ENCODE measurements around the gene PHACTR2.

Gene PHACTR2

DNA sequence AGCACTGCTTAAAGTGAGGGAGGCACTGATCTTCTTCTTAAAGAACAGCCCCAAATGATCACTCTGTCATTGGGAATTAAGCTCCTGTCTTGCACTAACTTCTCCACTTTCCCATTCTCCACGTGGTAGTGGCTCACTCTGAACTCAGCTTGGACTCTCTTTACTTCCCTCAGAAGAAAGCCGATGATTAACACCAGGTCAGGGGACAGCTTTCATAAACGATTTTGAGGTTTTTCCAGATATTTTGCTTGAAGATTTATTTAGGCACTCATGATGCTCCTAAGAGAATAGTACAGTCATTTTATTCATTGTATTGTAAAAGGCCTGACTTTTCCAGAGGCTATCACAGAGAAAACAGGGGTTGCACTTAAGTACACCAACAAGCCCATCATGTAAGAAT lies 84.4 kb downstream of the PHACTR2 start:
- ChIA-PET CTCF (interaction anchor here (1.2 to 1.8 kb wide), 3 partner anchors 11 to 15 kb away, joined by 3 to 8 read pairs (median 7); no protein-coding TSS in a partner anchor), POLR2A (no interaction called here)
- TF ChIP-seq, protein P1, sequence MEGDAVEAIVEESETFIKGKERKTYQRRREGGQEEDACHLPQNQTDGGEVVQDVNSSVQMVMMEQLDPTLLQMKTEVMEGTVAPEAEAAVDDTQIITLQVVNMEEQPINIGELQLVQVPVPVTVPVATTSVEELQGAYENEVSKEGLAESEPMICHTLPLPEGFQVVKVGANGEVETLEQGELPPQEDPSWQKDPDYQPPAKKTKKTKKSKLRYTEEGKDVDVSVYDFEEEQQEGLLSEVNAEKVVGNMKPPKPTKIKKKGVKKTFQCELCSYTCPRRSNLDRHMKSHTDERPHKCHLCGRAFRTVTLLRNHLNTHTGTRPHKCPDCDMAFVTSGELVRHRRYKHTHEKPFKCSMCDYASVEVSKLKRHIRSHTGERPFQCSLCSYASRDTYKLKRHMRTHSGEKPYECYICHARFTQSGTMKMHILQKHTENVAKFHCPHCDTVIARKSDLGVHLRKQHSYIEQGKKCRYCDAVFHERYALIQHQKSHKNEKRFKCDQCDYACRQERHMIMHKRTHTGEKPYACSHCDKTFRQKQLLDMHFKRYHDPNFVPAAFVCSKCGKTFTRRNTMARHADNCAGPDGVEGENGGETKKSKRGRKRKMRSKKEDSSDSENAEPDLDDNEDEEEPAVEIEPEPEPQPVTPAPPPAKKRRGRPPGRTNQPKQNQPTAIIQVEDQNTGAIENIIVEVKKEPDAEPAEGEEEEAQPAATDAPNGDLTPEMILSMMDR (IDR thresholded peaks at IDR 0.05; ENCODE audit: control extremely low read depth, extremely low read depth, low read depth, missing control alignments): no peak

DNA sequence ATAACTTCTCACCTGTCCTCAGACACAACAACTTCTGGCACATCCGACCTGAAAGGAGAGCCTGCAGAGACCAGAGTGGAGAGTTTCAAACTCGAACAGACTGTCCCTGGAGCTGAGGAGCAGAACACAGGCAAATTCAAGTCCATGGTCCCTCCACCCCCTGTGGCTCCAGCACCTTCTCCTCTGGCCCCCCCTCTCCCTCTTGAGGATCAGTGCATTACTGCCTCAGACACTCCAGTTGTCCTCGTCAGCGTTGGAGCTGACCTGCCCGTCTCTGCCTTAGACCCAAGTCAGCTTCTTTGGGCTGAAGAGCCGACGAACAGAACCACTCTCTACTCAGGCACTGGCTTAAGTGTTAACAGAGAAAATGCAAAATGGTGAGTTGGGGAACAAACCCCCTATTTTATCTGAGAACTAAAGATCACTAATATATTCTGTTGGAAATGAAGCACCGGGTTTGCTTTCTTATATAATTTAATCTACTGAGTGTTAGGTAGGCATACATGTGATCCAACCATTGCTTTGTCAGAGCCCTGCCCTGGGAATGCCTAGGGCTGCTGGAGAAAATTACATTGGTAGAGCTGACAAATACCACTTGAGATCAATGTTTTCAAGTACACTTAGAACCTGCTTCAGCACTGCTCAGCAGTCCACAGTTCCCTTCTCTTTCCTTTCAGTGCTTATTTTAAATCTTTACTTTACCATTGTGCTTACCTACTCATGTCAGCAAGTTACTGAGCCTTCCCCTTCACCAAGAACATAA lies 87.8 kb downstream of the PHACTR2 start:
- TF ChIP-seq, protein P1 (IDR thresholded peaks at IDR 0.05; ENCODE audit: control extremely low read depth, extremely low read depth, low read depth, missing control alignments): no peak
- POLR2A ChIA-PET: no interaction called here
- CTCF ChIA-PET: interaction anchor here (1.7 kb wide), 1 partner anchor 11 kb away, joined by 7 read pairs; no protein-coding TSS in a partner anchor
- no peak for DNase-seq (ENCODE audit: extremely low spot score)

More for the DNA sequence above, 84.4 kb downstream of the PHACTR2 start:
- DNase-seq (ENCODE audit: extremely low spot score): no peak

DNA sequence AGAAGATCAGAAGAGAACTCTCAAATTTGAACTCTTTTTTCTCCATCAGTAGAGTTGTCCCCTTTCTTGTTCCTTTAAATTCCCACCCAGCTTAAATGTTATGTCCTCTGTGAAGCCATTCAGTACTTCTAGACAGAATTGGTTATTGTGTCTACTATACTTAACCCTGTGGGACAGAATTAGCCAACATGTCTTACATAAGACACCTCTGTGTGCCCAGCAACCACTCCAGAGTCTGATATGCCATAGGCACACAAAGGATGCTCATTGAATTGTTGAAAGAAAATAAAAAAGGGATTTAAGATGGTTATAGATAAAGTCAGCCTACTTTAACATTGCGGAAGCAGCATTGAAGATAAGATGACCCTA lies 88.4 kb downstream of the PHACTR2 start:
- ChIA-PET CTCF (interaction anchor here (1.7 kb wide), 1 partner anchor 10 kb away, joined by 7 read pairs; no protein-coding TSS in a partner anchor), POLR2A (no interaction called here)
- TF ChIP-seq, protein P1 (IDR thresholded peaks at IDR 0.05; ENCODE audit: control extremely low read depth, extremely low read depth, low read depth, missing control alignments): no peak
- no peak for DNase-seq (ENCODE audit: extremely low spot score)

DNA sequence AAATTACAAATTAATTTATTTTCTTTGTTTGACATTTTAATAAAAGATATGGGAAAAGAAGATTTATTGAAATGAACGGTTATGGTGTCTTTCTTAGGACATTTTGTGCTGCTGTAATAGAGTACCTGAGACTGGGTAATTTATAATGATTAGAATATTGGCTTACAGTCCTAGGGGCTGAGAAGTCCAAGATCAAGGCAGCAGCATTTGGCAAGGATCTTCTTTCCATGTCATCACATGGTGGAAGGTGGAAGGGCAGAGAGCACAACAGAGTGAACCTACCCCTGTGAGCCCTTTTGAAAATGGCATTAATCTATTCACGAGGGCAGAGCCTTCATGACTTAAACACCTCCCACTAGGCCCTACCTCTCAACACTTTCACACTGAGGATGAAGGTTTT lies 89.7 kb downstream of the PHACTR2 start:
- POLR2A ChIA-PET: no interaction called here
- CTCF ChIA-PET: interaction anchor here (1.2 kb wide), 1 partner anchor 17 kb away, joined by 3 read pairs; no protein-coding TSS in a partner anchor
- TF ChIP-seq, protein P1 (IDR thresholded peaks at IDR 0.05; ENCODE audit: control extremely low read depth, extremely low read depth, low read depth, missing control alignments): no peak
- DNase-seq (ENCODE audit: extremely low spot score): no peak

DNA sequence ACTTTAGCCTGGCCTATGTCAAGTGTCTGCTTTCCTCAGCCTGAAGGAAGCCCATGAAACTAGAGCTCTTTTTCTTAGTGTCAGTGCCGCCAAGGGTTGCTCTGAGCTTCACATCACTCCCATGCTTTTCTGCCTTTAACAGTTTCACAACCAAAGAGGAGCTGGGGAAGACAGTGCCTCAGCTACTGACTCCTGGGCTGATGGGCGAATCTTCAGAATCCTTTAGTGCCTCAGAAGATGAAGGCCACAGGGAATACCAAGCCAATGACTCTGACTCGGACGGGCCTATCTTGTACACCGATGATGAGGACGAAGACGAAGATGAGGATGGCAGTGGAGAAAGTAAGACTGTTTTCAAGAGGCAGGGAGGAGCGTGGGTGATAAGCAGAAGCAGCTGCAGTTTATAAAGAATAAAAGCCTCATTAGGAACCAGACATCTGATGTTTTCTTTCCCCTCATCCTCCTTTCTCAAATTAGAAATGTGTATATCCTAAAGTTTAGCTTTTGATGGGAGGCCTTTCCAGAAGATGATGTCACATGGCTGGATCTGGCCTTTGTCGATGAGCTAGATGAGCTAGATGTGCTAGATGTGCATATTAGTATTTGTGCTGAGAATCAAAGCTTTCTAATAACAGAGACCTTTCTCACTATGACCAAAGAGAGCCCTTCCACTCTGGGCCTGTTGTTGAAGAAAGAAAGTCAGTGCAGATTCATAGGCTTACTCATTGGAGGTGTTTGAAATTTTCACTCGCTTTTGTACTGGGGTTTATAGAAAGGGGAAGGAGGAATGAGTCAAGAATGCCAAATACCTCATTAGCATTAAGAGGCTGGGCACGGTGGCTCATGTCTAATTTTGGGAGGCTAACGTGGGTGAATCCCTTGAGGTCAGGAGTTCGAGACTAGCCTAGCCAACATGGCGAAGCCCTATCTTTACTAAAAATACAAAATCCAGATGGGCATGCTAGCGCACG lies 94.6 kb downstream of the PHACTR2 start:
- ChIA-PET POLR2A (no interaction called here), CTCF (interaction anchor here (1.1 to 1.6 kb wide), 3 partner anchors 8 to 21 kb away, joined by 3 to 6 read pairs (median 5); no protein-coding TSS in a partner anchor)
- DNase-seq (ENCODE audit: extremely low spot score): no peak
- TF ChIP-seq, protein P1 (IDR thresholded peaks at IDR 0.05; ENCODE audit: control extremely low read depth, extremely low read depth, low read depth, missing control alignments): no peak

DNA sequence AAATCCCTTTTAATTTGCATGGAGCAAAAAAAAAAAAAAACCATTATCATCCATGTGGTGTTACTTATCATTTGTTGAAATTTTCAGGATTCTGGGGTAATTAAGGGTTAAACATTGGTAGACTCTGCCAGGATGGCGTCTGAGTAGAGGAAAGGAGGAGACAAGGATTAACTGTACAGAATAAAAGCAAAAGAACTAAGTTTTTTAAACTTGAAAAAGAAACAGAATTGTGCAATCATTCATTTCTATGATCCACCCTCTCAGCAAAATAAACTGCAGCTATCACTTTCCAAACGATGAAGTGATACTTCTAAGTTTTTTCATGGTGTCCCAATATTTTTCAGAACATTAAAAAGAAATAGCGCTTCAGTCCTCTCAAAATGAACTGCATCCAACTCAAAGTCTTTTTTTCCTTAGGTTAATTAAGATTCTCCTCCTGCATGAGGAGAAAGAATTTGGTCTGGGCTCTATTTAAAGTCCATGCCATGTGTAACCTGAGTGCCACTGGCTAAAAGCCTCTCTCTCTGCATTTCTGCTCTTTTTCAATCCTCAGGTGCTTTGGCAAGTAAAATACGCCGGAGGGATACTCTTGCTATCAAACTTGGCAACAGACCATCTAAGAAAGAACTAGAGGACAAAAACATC lies 95.9 kb downstream of the PHACTR2 start:
- TF ChIP-seq, protein P1 (IDR thresholded peaks at IDR 0.05; ENCODE audit: control extremely low read depth, extremely low read depth, low read depth, missing control alignments): no peak
- DNase-seq (ENCODE audit: extremely low spot score): no peak
- CTCF ChIA-PET: interaction anchor here (1.0 kb wide), 1 partner anchor 14 kb away, joined by 3 read pairs; no protein-coding TSS in a partner anchor
- POLR2A ChIA-PET: no interaction called here
